ENCODE results near the gene GSE1.

GSE1 gene

DNA sequence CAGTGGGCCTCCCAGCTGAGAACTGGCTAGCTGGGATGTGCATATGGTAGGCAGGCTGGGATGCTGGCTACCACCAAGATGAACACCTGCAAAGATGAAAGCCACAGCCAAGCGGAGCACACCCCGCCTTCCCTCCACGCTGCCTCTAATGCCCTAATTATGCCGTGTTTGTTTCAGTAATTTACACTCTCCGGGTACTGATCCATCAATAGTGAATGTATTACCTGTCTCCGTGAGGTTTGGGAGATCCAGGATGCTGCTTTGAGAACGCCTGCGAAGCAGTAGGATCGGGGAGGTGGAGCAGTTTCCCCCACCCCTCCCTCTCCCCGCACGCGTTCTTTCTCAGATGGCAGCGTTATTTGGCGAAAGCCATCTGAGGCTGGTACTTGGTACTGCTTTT is 28.9 kb upstream of the GSE1 start:
- TF ChIP-seq CTCF (IDR thresholded peaks at IDR 0.05): no peak

DNA sequence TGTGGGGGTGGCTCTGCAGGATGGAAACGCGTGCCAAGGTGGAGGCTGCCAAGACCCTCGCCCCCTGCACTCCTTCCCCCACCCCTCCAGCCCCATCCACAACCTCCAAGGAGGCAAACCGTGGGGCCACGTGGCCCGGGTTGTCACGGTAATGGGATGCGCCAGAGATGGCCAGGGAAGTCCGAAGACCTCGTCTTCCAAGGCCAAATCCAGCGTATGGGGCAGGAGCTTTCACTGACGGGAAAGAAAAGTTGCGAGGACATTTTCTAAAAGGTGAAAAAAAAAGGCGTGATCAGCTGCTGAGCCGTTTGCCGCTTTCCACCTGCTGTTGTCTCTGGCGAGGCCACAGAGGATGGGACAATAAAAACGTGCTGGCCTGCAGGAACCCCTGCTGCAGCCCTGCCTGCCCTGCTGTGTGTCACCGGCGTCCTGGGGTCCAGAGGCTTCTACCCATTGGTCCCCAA is 28.3 kb upstream of the GSE1 start:
- no peak for TF ChIP-seq CTCF (IDR thresholded peaks at IDR 0.05)

DNA sequence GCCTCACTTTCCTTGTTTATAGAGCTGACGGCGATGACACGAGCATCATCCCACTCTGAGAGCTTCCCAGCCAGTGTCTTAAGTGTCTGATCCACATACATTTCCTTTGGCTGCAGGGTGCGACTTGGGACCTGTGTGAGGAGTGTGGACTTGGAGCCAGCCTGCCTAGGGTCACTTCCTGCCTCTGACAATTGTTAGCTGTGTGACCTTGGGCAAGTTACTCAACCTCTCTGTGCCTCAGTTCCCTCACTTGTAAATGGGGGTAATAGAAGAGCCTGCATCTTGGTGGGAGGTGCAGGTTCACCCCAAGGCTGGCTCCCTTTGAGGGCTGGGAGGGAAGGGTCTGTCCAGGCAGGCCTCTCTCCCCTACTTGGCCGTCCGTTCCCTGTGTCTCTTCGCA is 27.4 kb upstream of the GSE1 start:
- no peak for TF ChIP-seq CTCF (IDR thresholded peaks at IDR 0.05)

DNA sequence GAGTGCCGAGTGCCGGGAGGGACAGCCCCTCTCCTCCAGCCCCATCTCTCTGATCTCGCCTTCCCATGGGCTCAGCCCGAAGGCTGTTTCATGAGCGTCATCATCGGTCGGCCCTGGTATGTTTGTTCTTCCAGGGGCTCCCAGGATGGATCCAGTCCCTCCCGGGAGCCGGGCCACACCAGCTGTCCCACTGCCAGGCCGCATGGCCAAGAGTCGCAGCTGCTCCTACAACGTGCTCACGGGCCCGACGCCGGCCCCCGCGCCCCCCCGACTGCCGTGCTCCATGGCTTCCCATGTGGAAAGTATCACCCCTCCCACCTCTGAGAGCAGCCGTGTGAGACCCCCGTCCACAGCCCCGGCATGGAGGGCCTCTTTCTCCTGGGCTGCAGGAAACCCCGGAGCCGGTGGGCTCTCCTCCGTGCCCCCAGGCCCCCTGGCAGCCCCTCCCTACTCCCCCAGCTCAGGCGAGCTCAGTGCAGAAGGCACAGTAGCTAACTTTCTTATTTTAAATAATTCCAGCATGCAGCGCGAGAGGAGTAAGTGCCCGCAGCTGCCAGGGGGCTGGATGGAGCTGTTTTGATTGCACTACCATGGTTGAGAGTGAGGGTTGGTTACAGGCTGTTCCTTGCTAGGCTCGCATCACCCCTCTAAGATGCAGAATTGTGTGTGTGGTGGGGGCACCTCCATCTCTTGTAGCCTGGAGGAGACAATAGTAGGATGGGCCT is 26.6 kb upstream of the GSE1 start:
- no peak for TF ChIP-seq CTCF (IDR thresholded peaks at IDR 0.05)

- TF ChIP-seq CTCF (IDR thresholded peaks at IDR 0.05): no peak
Measured at GRCh38 chr16:85587762-85588556, 25.2 kb upstream of the GSE1 start.

- TF ChIP-seq CTCF (IDR thresholded peaks at IDR 0.05): no peak
Measured at GRCh38 chr16:85588562-85589503, 24.3 kb upstream of the GSE1 start.
